HL-60 (cell line): ENCODE data around the gene HPCAL1.

Experiments
- DNase-seq, 2 experiments: peaks; one replicate each; pipeline ENCODE4 v3.0.0-alpha.2; 2010 to 2020; ENCODE audit warnings: low read depth in 1 of 2, low spot score in 1 of 2
- H3K27ac ChIP-seq: fragments of 250-450 bp; sonication (Bioruptor Pico); replicated peaks from 2 replicates; pipeline ENCODE4 v1.5.1; 2020; ENCODE audit warnings: mild to moderate bottlenecking, moderate library complexity
- H3K27me3 ChIP-seq: fragments of 250-450 bp; sonication (Bioruptor Pico); 2 replicates; pipeline ENCODE4 v1.5.1; 2021; ENCODE audit warnings: mild to moderate bottlenecking, moderate library complexity; ENCODE audit not compliant: insufficient read depth, poor library complexity, severe bottlenecking
- H3K4me3 ChIP-seq: replicated peaks from 2 replicates; pipeline ENCODE4 v1.5.1; 2011; ENCODE audit warnings: mild to moderate bottlenecking, control low read depth, low read length; ENCODE audit not compliant: insufficient read depth
- CTCF ChIP-seq: IDR thresholded peaks from one replicate; pipeline ENCODE4 v1.5.1; 2011; ENCODE audit warnings: low read length, control low read depth, inconsistent platforms; ENCODE audit not compliant: insufficient read depth
- GABPA ChIP-seq: IDR thresholded peaks from 2 replicates; pipeline ENCODE4 v1.6.1; 2012; ENCODE audit warnings: low read depth
- POLR2AphosphoS5 ChIP-seq: IDR thresholded peaks from 2 replicates; pipeline ENCODE4 v1.6.1; 2012; ENCODE audit warnings: low read depth
- REST ChIP-seq: IDR thresholded peaks from 2 replicates; pipeline ENCODE4 v1.6.1; 2012; ENCODE audit warnings: low read depth; ENCODE audit not compliant: insufficient replicate concordance
- SPI1 ChIP-seq: IDR thresholded peaks from 2 replicates; pipeline ENCODE4 v1.6.1; 2012; ENCODE audit warnings: low read depth, mild to moderate bottlenecking, borderline replicate concordance

Gene HPCAL1

GRCh38 chr2:10266133-10266620 is 36.5 kb upstream of the HPCAL1 start:
- Histone ChIP-seq H3K4me3 (no peak overlapping the region), H3K27ac (no peak overlapping the region), H3K27me3 (no peaks in the 10 kb centered on the region)
- DNase-seq = no peak
- TF ChIP-seq SPI1 (no peak), POLR2AphosphoS5 (no peak), CTCF (no peak), GABPA (no peak), REST (no peak)

- Histone ChIP-seq H3K27ac (no peak overlapping the region), H3K4me3 (no peak overlapping the region), H3K27me3 (no peaks in the 10 kb centered on the region)
- TF ChIP-seq REST = no peak
- no peak for TF ChIP-seq POLR2AphosphoS5
- no peak for TF ChIP-seq CTCF
- no peak for DNase-seq
These were observed 35.7 kb upstream of the HPCAL1 start for GRCh38 chr2:10267036-10267435.

GRCh38 chr2:10267551-10268465 is 34.9 kb upstream of the HPCAL1 start:
- Histone ChIP-seq H3K4me3 (no peak overlapping the region), H3K27me3 (no peaks in the 10 kb centered on the region), H3K27ac (no peak overlapping the region)
- no peak for DNase-seq
- TF ChIP-seq GABPA (no peak), SPI1 (no peak), CTCF (no peak), REST (no peak)
